K562 (cell line): Measurements from ENCODE around the gene CAPN6.

Source experiments
- CTCF ChIP-seq, 3 experiments: IDR thresholded peaks in 2 of 3; conservative IDR thresholded peaks in 1 of 3; 2 replicates each; pipeline ENCODE4 v1.5.1; 2011 to 2012; ENCODE audit warnings: low read length in 3 of 3, mild to moderate bottlenecking in 3 of 3, control low read depth in 2 of 3, improper control_type of control experiment in 1 of 3, inconsistent platforms in 1 of 3, low read depth in 1 of 3, mixed read lengths in 1 of 3, moderate library complexity in 1 of 3; ENCODE audit not compliant: insufficient read depth in 2 of 3
- DACH1 ChIP-seq: fragments of 450-650 bp; IDR thresholded peaks from 2 replicates; pipeline ENCODE4 v1.6.1; 2018; ENCODE audit not compliant: partially characterized antibody
- ZNF395 ChIP-seq: fragments of 200-800 bp; sonication (Bioruptor generic); IDR thresholded peaks from 2 replicates; pipeline ENCODE4 v1.6.1; 2017; ENCODE audit warnings: missing genetic modification characterization, missing compliant biosample characterization

DNA sequence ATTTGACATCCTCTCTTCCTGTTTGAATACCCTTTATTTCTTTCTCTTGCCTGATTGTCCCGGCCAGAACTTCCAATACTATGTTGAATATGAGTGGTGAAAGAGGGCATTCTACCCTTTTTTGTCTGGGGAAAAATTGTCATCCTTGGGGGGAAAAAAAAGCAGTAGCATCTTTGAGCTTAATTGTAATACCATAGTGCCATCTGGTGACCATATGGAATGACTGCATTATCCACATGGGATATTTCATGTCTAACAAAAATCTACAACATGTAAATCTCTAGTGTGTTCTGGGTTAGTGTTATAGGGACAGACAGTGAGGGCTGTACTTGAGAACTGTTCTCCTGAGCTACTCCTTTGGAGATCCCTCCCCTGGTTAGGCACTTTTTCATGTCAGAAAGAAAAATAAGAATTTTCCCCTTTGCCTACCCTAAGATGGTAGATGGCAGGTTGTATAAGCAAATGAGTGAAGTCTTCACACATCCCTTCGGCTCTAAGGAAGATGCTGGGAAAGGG is 26.0 kb downstream of the CAPN6 start:
- no peak for TF ChIP-seq ZNF395
- TF ChIP-seq DACH1: no peak
- peak; percentile 17 to 53 (median 19); a peak in 3 of 6 replicates for TF ChIP-seq CTCF (IDR thresholded peaks at IDR 0.05 in 2 of 3, conservative IDR thresholded peaks at IDR 0.05 in 1 of 3; ENCODE audit: insufficient read depth in 2 of 3, low read depth in 1 of 3, low read length in 3 of 3)
